SK-N-SH treated with all-trans-retinoic acid at 6 μM for 48 hours (cell line): Measurements from ENCODE around the gene ZNF670.
"Not testable (repeated sequence)": the region's sequence is repeated elsewhere in the genome, so short reads cannot be mapped to it uniquely, and the experiment has no call there.

Experiments
- ATAC-seq: fragments of 200-7000 bp; cut with Tn5 transposase; 3 replicates; pipeline ENCODE4 v1.9.1; 2020; ENCODE audit warnings: mild to moderate bottlenecking, moderate library complexity
- ARNTL ChIP-seq: fragments of 450-650 bp; formaldehyde crosslinking; IDR thresholded peaks from 2 replicates; pipeline ENCODE4 v1.5.0; 2020; ENCODE audit warnings: low read depth, mild to moderate bottlenecking, moderate library complexity, borderline replicate concordance
- BACH2 ChIP-seq: fragments of 250-450 bp; sonication (Bioruptor Pico); IDR thresholded peaks from 2 replicates; pipeline ENCODE4 v1.9.0; 2021; ENCODE audit warnings: mild to moderate bottlenecking, borderline replicate concordance
- CSDC2 ChIP-seq: fragments of 250-450 bp; sonication (Bioruptor Pico); IDR thresholded peaks from 2 replicates; pipeline ENCODE4 v1.5.0; 2020; ENCODE audit warnings: mild to moderate bottlenecking, moderate library complexity
- CSRNP3 ChIP-seq: fragments of 250-450 bp; sonication (Bioruptor Pico); IDR thresholded peaks from 2 replicates; pipeline ENCODE4 v1.5.1; 2021; ENCODE audit warnings: mild to moderate bottlenecking, moderate library complexity
- ESRRG ChIP-seq: fragments of 250-450 bp; sonication (Bioruptor Pico); IDR thresholded peaks from 2 replicates; pipeline ENCODE4 v1.6.1; 2021; ENCODE audit warnings: mild to moderate bottlenecking
- GLIS3 ChIP-seq: fragments of 250-450 bp; sonication (Bioruptor Pico); IDR thresholded peaks from 2 replicates; pipeline ENCODE4 v1.5.0; 2020; ENCODE audit warnings: mild to moderate bottlenecking, moderate library complexity
- ISL1 ChIP-seq: fragments of 250-450 bp; sonication (Bioruptor Pico); IDR thresholded peaks from 2 replicates; pipeline ENCODE4 v2.1.2; 2022; ENCODE audit warnings: mild to moderate bottlenecking, moderate library complexity
- OSR1 ChIP-seq: fragments of 250-450 bp; sonication (Bioruptor Pico); IDR thresholded peaks from 2 replicates; pipeline ENCODE4 v1.8.0; 2022; ENCODE audit warnings: moderate library complexity, mild to moderate bottlenecking, inconsistent platforms
- POU6F1 ChIP-seq: fragments of 250-450 bp; sonication (Bioruptor Pico); IDR thresholded peaks from 2 replicates; pipeline ENCODE4 v1.8.0; 2021; ENCODE audit warnings: low read depth, mild to moderate bottlenecking, moderate library complexity, borderline replicate concordance
- PPARA ChIP-seq: fragments of 250-450 bp; sonication (Bioruptor Pico); IDR thresholded peaks from 2 replicates; pipeline ENCODE4 v1.5.0; 2020; ENCODE audit warnings: mild to moderate bottlenecking, borderline replicate concordance
- RARB ChIP-seq: fragments of 250-450 bp; sonication (Bioruptor Pico); IDR thresholded peaks from 2 replicates; pipeline ENCODE4 v1.8.0; 2021; ENCODE audit warnings: mild to moderate bottlenecking, moderate library complexity
- SNAI2 ChIP-seq: fragments of 250-450 bp; sonication (Bioruptor Pico); IDR thresholded peaks from 2 replicates; pipeline ENCODE4 v1.5.0; 2020; ENCODE audit warnings: mild to moderate bottlenecking, moderate library complexity
- TCF4 ChIP-seq: fragments of 250-450 bp; sonication (Bioruptor Pico); IDR thresholded peaks from 2 replicates; pipeline ENCODE4 v1.8.0; 2021; ENCODE audit warnings: mild to moderate bottlenecking, moderate library complexity, borderline replicate concordance
- TOX ChIP-seq: fragments of 250-450 bp; sonication (Bioruptor Pico); IDR thresholded peaks from 2 replicates; pipeline ENCODE4 v1.8.0; 2021; ENCODE audit warnings: mild to moderate bottlenecking, moderate library complexity, borderline replicate concordance
- TSHZ2 ChIP-seq: fragments of 250-450 bp; sonication (Bioruptor Pico); IDR thresholded peaks from 2 replicates; pipeline ENCODE4 v1.5.0; 2020; ENCODE audit warnings: mild to moderate bottlenecking, moderate library complexity
- ZC3H10 ChIP-seq: fragments of 250-450 bp; sonication (Bioruptor Pico); IDR thresholded peaks from 2 replicates; pipeline ENCODE4 v1.5.1; 2021; ENCODE audit warnings: mild to moderate bottlenecking, moderate library complexity
- ZFP30 ChIP-seq: fragments of 450-650 bp; formaldehyde crosslinking; IDR thresholded peaks from 2 replicates; pipeline ENCODE4 v1.5.0; 2022; ENCODE audit warnings: mild to moderate bottlenecking, moderate library complexity
- ZNF70 ChIP-seq: fragments of 450-650 bp; formaldehyde crosslinking; IDR thresholded peaks from 2 replicates; pipeline ENCODE4 v1.5.0; 2020; ENCODE audit warnings: mild to moderate bottlenecking, moderate library complexity
- ZNF8 ChIP-seq: fragments of 450-650 bp; formaldehyde crosslinking; IDR thresholded peaks from 2 replicates; pipeline ENCODE4 v1.5.0; 2020; ENCODE audit warnings: mild to moderate bottlenecking, moderate library complexity
- TF ChIP-seq, protein P1 (sequence below): fragments of 250-450 bp; sonication (Bioruptor Pico); IDR thresholded peaks from 2 replicates; pipeline ENCODE4 v1.5.1; 2020; ENCODE audit warnings: low read depth, mild to moderate bottlenecking, moderate library complexity

Gene ZNF670

DNA sequence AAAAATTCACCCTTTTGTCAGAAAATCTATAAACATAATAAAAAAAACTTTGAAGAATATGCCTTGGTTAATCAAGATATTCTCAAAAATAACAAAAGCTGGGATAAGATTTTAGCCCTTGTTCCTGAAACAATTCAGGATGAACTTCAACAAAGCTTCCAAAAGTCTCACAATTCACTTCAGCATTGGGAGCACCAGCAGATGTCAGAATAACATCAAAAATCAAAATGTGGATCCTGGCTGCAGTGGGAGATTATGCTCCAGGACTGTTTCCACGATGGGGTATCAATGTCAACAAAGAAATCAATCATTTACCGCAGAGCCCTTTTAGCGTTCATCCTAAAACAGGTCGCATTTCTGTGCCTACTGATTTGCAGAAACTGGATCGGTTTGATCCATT, 35.2 kb downstream of the ZNF670 start:
- no peak for ATAC-seq
- TF ChIP-seq ARNTL (CRISPR knock-in tag) = no peak
- TF ChIP-seq CSRNP3 = no peak
- TF ChIP-seq TSHZ2 = no peak
- TF ChIP-seq CSDC2 (CRISPR knock-in tag) = no peak
- TF ChIP-seq BACH2 (CRISPR knock-in tag) = no peak
- no peak for TF ChIP-seq GLIS3 (CRISPR knock-in tag)
- no peak for TF ChIP-seq TOX (CRISPR knock-in tag)
- TF ChIP-seq ZFP30 (CRISPR knock-in tag) = no peak
- TF ChIP-seq ESRRG (CRISPR knock-in tag) = no peak
- no peak for TF ChIP-seq ZC3H10

DNA sequence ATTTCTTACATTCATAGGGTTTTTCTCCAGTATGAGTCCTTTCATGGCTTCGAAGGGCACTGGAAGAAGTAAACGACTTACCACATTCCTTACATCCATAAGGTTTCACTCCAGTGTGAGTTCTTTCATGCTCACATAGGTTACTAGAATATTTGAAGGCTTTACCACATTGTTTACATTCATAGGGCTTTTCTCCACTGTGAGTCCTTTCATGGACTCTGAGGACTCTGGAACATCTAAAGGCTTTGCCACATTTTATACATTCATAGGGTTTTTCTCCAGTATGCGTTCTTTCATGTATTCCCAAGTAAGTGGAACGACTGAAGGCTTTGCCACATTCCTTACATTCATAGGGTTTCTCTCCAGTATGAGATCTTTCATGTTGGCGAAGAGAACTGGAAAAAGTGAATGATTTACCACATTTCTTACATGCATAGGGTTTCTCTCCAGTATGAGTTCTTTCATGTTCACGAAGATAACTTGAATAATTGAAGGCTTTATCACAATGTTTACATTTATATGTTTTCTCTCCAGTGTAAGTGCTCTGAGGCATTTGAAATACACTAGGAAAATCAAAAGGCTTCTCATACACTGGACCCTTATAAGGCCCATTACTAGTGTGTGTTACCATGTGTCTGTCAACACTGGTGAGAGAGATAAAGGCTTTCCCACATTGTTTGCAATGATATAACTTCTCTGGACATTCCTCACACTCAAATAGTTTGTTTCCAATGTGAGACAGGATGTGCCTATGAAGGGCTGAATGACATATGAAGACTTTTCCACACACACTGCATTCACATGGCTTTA, 40.9 kb downstream of the ZNF670 start:
- no peak for ATAC-seq
- TF ChIP-seq TSHZ2 (no peak), PPARA (CRISPR knock-in tag) (no peak), SNAI2 (CRISPR knock-in tag) (no peak), ZFP30 (CRISPR knock-in tag) (no peak), CSRNP3 (no peak), OSR1 (CRISPR knock-in tag) (no peak), ZNF70 (CRISPR knock-in tag) (no peak), RARB (CRISPR knock-in tag) (no peak), ARNTL (CRISPR knock-in tag) (no peak), ESRRG (CRISPR knock-in tag) (no peak), TCF4 (CRISPR knock-in tag) (no peak), CSDC2 (CRISPR knock-in tag) (no peak), POU6F1 (CRISPR knock-in tag) (no peak), ISL1 (CRISPR knock-in tag) (no peak), ZNF8 (CRISPR knock-in tag) (no peak)
- TF ChIP-seq, protein P1, sequence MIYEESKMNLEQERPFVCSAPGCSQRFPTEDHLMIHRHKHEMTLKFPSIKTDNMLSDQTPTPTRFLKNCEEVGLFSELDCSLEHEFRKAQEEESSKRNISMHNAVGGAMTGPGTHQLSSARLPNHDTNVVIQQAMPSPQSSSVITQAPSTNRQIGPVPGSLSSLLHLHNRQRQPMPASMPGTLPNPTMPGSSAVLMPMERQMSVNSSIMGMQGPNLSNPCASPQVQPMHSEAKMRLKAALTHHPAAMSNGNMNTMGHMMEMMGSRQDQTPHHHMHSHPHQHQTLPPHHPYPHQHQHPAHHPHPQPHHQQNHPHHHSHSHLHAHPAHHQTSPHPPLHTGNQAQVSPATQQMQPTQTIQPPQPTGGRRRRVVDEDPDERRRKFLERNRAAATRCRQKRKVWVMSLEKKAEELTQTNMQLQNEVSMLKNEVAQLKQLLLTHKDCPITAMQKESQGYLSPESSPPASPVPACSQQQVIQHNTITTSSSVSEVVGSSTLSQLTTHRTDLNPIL (CRISPR knock-in tag) = no peak

DNA sequence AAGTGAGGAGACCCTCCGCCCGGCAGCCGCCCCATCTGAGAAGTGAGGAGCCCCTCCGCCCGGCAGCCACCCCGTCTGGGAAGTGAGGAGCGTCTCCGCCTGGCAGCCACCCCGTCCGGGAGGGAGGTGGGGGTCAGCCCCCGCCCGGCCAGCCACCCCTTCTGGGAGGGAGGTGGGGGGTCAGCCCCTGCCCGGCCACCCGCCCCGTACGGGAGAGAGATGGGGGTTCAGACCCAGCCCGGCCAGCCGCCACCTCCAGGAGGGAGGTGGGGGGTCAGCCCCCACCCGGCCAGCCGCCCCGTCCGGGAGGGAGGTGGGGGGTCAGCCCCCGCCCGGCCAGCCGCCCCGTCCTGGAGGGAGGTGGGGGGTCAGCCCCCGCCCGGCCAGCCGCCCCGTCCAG, 46.3 kb downstream of the ZNF670 start:
- not testable (repeated sequence) for ATAC-seq
